H1 (cell line): ENCODE data around the gene ATL3. TPM values are rescaled to one million over a fixed set of nuclear protein-coding genes. Genes with fewer than 3 reads are reported as not detected.

ENCODE experiments used
- CTCF ChIA-PET: fragments of 300-600 bp; sonication (Branson Sonifier 250); formaldehyde crosslinking; loops from one replicate; lab custom pipeline; 2021; ENCODE audit not compliant: partially characterized antibody; lab: Charles Lee
- POLR2A ChIA-PET: fragments of 300-600 bp; sonication (Branson Sonifier 250); formaldehyde crosslinking; loops from one replicate; lab custom pipeline; 2021; ENCODE audit warnings: inconsistent platforms; ENCODE audit not compliant: partially characterized antibody; lab: Charles Lee
- DNase-seq, 2 experiments: peaks; one replicate each; pipeline versions ENCODE4 v3.0.0 to v3.0.0-alpha.2; 2010 to 2022; ENCODE audit warnings: low spot score in 2 of 2, low read depth in 1 of 2, mixed read lengths in 1 of 2
- FAIRE-seq: peaks from 2 replicates; lab custom pipeline; 2011; peaks lifted over from hg19 to GRCh38; lab: Jason Lieb, UNC
- H2AFZ ChIP-seq: 2 replicates; pipeline ENCODE4 v1.8.1; 2012; ENCODE audit warnings: low read length, inconsistent platforms
- H2AK5ac ChIP-seq: 2 replicates; pipeline ENCODE4 v1.6.1; 2013; ENCODE audit warnings: low read depth, low read length
- H2BK120ac ChIP-seq: replicated peaks from 2 replicates; pipeline ENCODE3; 2013; ENCODE audit warnings: low read depth, low read length, inconsistent platforms
- H2BK12ac ChIP-seq: 2 replicates; pipeline ENCODE4 v1.6.1; 2013; ENCODE audit warnings: low read depth, low read length
- H2BK15ac ChIP-seq: 2 replicates; pipeline ENCODE4 v1.6.1; 2013; ENCODE audit warnings: low read length
- H2BK20ac ChIP-seq: 2 replicates; pipeline ENCODE4 v1.6.1; 2013; ENCODE audit warnings: low read length
- H2BK5ac ChIP-seq: 2 replicates; pipeline ENCODE4 v1.6.1; 2013; ENCODE audit warnings: low read depth, low read length
- H3K14ac ChIP-seq: 2 replicates; pipeline ENCODE4 v1.6.1; 2013; ENCODE audit warnings: inconsistent platforms; ENCODE audit not compliant: insufficient read length
- H3K18ac ChIP-seq: 2 replicates; pipeline ENCODE4 v1.6.1; 2013; ENCODE audit warnings: low read length; ENCODE audit errors: extremely low read depth
- H3K23ac ChIP-seq: 2 replicates; pipeline ENCODE4 v1.6.1; 2013; ENCODE audit warnings: inconsistent platforms; ENCODE audit not compliant: insufficient read length
- H3K23me2 ChIP-seq: 2 replicates; pipeline ENCODE4 v1.6.1; 2013; ENCODE audit warnings: low read depth, low read length
- H3K27ac ChIP-seq: 2 replicates; pipeline ENCODE4 v1.6.1; 2011; ENCODE audit warnings: low read depth, low read length, inconsistent platforms
- H3K27me3 ChIP-seq, 4 experiments: replicated peaks in 1 of 4; 1 replicate in 1 of 4; 2 replicates in 3 of 4; pipeline versions ENCODE4 v1.6.1 to v1.8.1; 2011 to 2013; ENCODE audit warnings: low read length in 3 of 4, mild to moderate bottlenecking in 3 of 4, inconsistent platforms in 2 of 4, mixed read lengths in 2 of 4, moderate library complexity in 1 of 4; ENCODE audit not compliant: control insufficient read depth in 3 of 4, insufficient read depth in 3 of 4; ENCODE audit errors: extremely low read depth in 1 of 4
- H3K36me3 ChIP-seq, 4 experiments: 2 replicates each; pipeline versions ENCODE4 v1.6.1 to v1.8.1; 2011 to 2013; ENCODE audit warnings: mild to moderate bottlenecking in 4 of 4, low read length in 3 of 4, moderate library complexity in 2 of 4, control low read depth in 1 of 4, inconsistent platforms in 1 of 4; ENCODE audit not compliant: insufficient read depth in 4 of 4, control insufficient read depth in 2 of 4
- H3K4ac ChIP-seq: replicated peaks from 2 replicates; pipeline ENCODE3; 2013; ENCODE audit warnings: low read length, low read depth, mixed read lengths, inconsistent platforms; ENCODE audit not compliant: insufficient read length
- H3K4me1 ChIP-seq, 4 experiments: replicated peaks in 1 of 4; 1 replicate in 1 of 4; 2 replicates in 3 of 4; pipeline versions ENCODE4 v1.6.1 to v1.8.1; 2011 to 2013; ENCODE audit warnings: low read length in 3 of 4, inconsistent platforms in 2 of 4, mixed read lengths in 1 of 4; ENCODE audit not compliant: insufficient read depth in 4 of 4, control insufficient read depth in 3 of 4
- H3K4me2 ChIP-seq, 2 experiments: 2 replicates each; pipeline versions ENCODE4 v1.6.1 to v1.8.1; 2011 to 2013; ENCODE audit warnings: low read depth in 2 of 2, low read length in 2 of 2, control low read depth in 1 of 2, inconsistent platforms in 1 of 2, mild to moderate bottlenecking in 1 of 2; ENCODE audit not compliant: insufficient read depth in 1 of 2
- H3K4me3 ChIP-seq, 4 experiments: fragments of 200-600, 300-600 bp in 1 of 4; sonication (generic), shearing (Covaris generic), sonication (Bioruptor Twin) in 1 of 4; 2 replicates each; pipeline versions ENCODE4 v1.5.1 to v1.8.1; 2011 to 2016; ENCODE audit warnings: low read length in 4 of 4, low read depth in 3 of 4, control low read depth in 2 of 4, inconsistent platforms in 2 of 4, mild to moderate bottlenecking in 2 of 4, mixed read lengths in 1 of 4, moderate library complexity in 1 of 4; ENCODE audit not compliant: insufficient read depth in 2 of 4; ENCODE audit errors: extremely low read depth in 1 of 4
- H3K56ac ChIP-seq: replicated peaks from 2 replicates; pipeline ENCODE3; 2013; ENCODE audit warnings: low read depth, mild to moderate bottlenecking, mixed read lengths, low read length, inconsistent platforms; ENCODE audit not compliant: insufficient read length
- H3K79me1 ChIP-seq: 2 replicates; pipeline ENCODE4 v1.6.1; 2013; ENCODE audit warnings: low read depth, low read length, control low read depth
- H3K79me2 ChIP-seq, 2 experiments: 2 replicates each; pipeline versions ENCODE4 v1.6.1 to v1.8.1; 2012 to 2013; ENCODE audit warnings: low read length in 2 of 2, mild to moderate bottlenecking in 2 of 2, inconsistent platforms in 1 of 2; ENCODE audit not compliant: insufficient read depth in 2 of 2, control insufficient read depth in 1 of 2
- H3K9ac ChIP-seq, 4 experiments: replicated peaks in 1 of 4; 1 replicate in 1 of 4; 2 replicates in 3 of 4; pipeline versions ENCODE4 v1.6.1 to v1.8.1; 2011 to 2013; ENCODE audit warnings: low read depth in 3 of 4, low read length in 3 of 4, control low read depth in 2 of 4, mild to moderate bottlenecking in 2 of 4, moderate library complexity in 2 of 4, inconsistent platforms in 1 of 4; ENCODE audit errors: extremely low read depth in 1 of 4
- H3K9me3 ChIP-seq, 2 experiments: 2 replicates each; pipeline versions ENCODE4 v1.6.1 to v1.8.1; 2012 to 2013; ENCODE audit warnings: mild to moderate bottlenecking in 2 of 2, moderate library complexity in 2 of 2, control low read depth in 1 of 2, inconsistent platforms in 1 of 2, low read depth in 1 of 2, low read length in 1 of 2, mixed read lengths in 1 of 2; ENCODE audit not compliant: insufficient read depth in 2 of 2
- H4K20me1 ChIP-seq, 2 experiments: replicated peaks in 1 of 2; 2 replicates each; pipeline versions ENCODE3 to v1.8.1; 2011 to 2013; ENCODE audit warnings: inconsistent platforms in 2 of 2, low read length in 2 of 2, mild to moderate bottlenecking in 1 of 2; ENCODE audit not compliant: insufficient read depth in 2 of 2, control insufficient read depth in 1 of 2
- H4K5ac ChIP-seq: 2 replicates; pipeline ENCODE4 v1.6.1; 2013; ENCODE audit warnings: low read length, low read depth, mixed read lengths, inconsistent platforms; ENCODE audit not compliant: insufficient read length
- H4K8ac ChIP-seq: 2 replicates; pipeline ENCODE4 v1.8.0; 2013; ENCODE audit warnings: mild to moderate bottlenecking, moderate library complexity, low read length, inconsistent platforms; ENCODE audit not compliant: insufficient read depth; ENCODE audit errors: extremely low read depth
- H4K91ac ChIP-seq: replicated peaks from 2 replicates; pipeline ENCODE3; 2013; ENCODE audit warnings: low read length, mixed read lengths, inconsistent platforms; ENCODE audit not compliant: insufficient read length
- ATF3 ChIP-seq: IDR thresholded peaks from 2 replicates; pipeline ENCODE4 v1.6.1; 2011; ENCODE audit warnings: low read depth, mild to moderate bottlenecking, low read length; ENCODE audit not compliant: insufficient read depth
- BCL11A ChIP-seq, 2 experiments: IDR thresholded peaks; one replicate each; pipeline ENCODE4 v1.6.1; 2011; ENCODE audit warnings: low read depth in 2 of 2, low read length in 2 of 2, mild to moderate bottlenecking in 2 of 2
- BRCA1 ChIP-seq: IDR thresholded peaks from 2 replicates; pipeline ENCODE4 v1.6.1; 2012; ENCODE audit warnings: low read depth, low read length, improper control_type of control experiment
- CBX5 ChIP-seq: fragments of 300-800, 300-1000 bp; sonication (generic); IDR thresholded peaks from 2 replicates; pipeline ENCODE4 v1.7.1; 2016; ENCODE audit warnings: antibody characterized with exemption, low read length, low read depth
- CREB1 ChIP-seq: IDR thresholded peaks from 2 replicates; pipeline ENCODE4 v1.6.1; 2012; ENCODE audit warnings: inconsistent platforms
- CTBP2 ChIP-seq: IDR thresholded peaks from 2 replicates; pipeline ENCODE4 v1.7.0; 2011; ENCODE audit warnings: borderline replicate concordance, mild to moderate bottlenecking, moderate library complexity, mixed read lengths, low read length; ENCODE audit not compliant: insufficient read depth, insufficient read length
- EP300 ChIP-seq, 2 experiments: IDR thresholded peaks; 1 replicate in 1 of 2; 2 replicates in 1 of 2; pipeline ENCODE4 v1.6.1; 2011 to 2012; ENCODE audit warnings: low read depth in 2 of 2, low read length in 2 of 2, mild to moderate bottlenecking in 2 of 2, borderline replicate concordance in 1 of 2, inconsistent platforms in 1 of 2, moderate library complexity in 1 of 2
- JUND ChIP-seq: IDR thresholded peaks from 2 replicates; pipeline ENCODE4 v1.6.1; 2011; ENCODE audit warnings: mild to moderate bottlenecking, improper control_type of control experiment, low read length
- NRF1 ChIP-seq: IDR thresholded peaks from 2 replicates; pipeline ENCODE4 v1.6.1; 2011; ENCODE audit warnings: mild to moderate bottlenecking, low read depth, low read length, improper control_type of control experiment
- TAF7 ChIP-seq: optimal IDR thresholded peaks from 2 replicates; pipeline ENCODE3; 2011; ENCODE audit warnings: low read depth, mild to moderate bottlenecking, inconsistent platforms, low read length, moderate library complexity, borderline replicate concordance
- TEAD4 ChIP-seq: IDR thresholded peaks from 2 replicates; pipeline ENCODE4 v1.6.1; 2012; ENCODE audit warnings: low read depth, low read length, inconsistent platforms, mixed read lengths
- YY1 ChIP-seq: IDR thresholded peaks from 2 replicates; pipeline ENCODE4 v1.6.1; 2011; ENCODE audit warnings: low read depth, mild to moderate bottlenecking, low read length
- WGBS, 2 experiments: shearing (Covaris generic) in 1 of 2; methylation state at CpG; one replicate each; pipeline versions ENCODE4 v1.1.6 to v1.1.7; 2013 to 2015; ENCODE audit warnings: low lambda C conversion rate in 2 of 2, mixed read lengths in 2 of 2, inconsistent platforms in 1 of 2, low coverage in 1 of 2, missing lambda C conversion rate in 1 of 2; ENCODE audit not compliant: insufficient replicate concordance in 2 of 2, insufficient coverage in 1 of 2, insufficient read length in 1 of 2; ENCODE audit errors: extremely low coverage in 1 of 2, missing lambda C conversion rate in 1 of 2; 5-methylcytosine and 5-hydroxymethylcytosine counted together
- polyA plus RNA-seq, 7 experiments: library from polyadenylated mRNA; depleted of rRNA in 3 of 7; stranded (reverse) in 5 of 7; unstranded in 2 of 7; fragments of >200 nt in 5 of 7; fragments of 200-250 nt in 2 of 7; gene quantifications; 1 replicate in 5 of 7; 2 replicates in 1 of 7; 4 replicates in 1 of 7; pipeline versions ENCODE4 v1.2.1 to v1.2.3, GENCODE V29; 2011 to 2013; ENCODE audit warnings: missing spikeins in 2 of 7, mixed read lengths in 2 of 7
- total RNA-seq: library from RNA; stranded (reverse); fragmentation: NEBNext Ultra II Directional; extraction: Animal tissue kit (Norgen Biotek cat#: 25700); gene quantifications from 2 replicates; pipeline ENCODE4 v1.2.1, GENCODE V29; 2021
- TF ChIP-seq, protein P1 (sequence below): IDR thresholded peaks from 2 replicates; pipeline ENCODE4 v1.6.1; 2012; ENCODE audit warnings: inconsistent platforms

Gene ATL3
- total and polyA plus RNA-seq, 2 of the 8 experiments (the other 6 are each of a cell fraction or from before 2014, with no cell fraction given) = 7.8 to 24.5 TPM

- Histone ChIP-seq H3K79me1 (peaks cover 9% of the 10 kb centered on the region), H2BK12ac (0 out of 2 replicates have a peak overlapping the region, but pooled peaks have one; percentile 70), H2AFZ (no peak overlapping the region), H3K23me2 (no peaks in the 10 kb centered on the region), H3K14ac (no peak overlapping the region), H3K4me1 (peaks cover 0 to 5% (median 1%) of the 10 kb centered on the region in 4 experiments; a peak in 3 of 7 replicates), H4K91ac (no peak overlapping the region), H4K20me1 (peaks cover 2 to 8% of the 10 kb centered on the region in 2 experiments), H3K36me3 (peaks cover 0 to 28% (median 13%) of the 10 kb centered on the region in 4 experiments; a peak in 5 of 8 replicates), H2AK5ac (peak overlapping the region; percentile 25; the same call in 1 of the 2 replicates), H3K56ac (no peak overlapping the region), H2BK120ac (no peak overlapping the region), H3K79me2 (peaks cover 2 to 39% of the 10 kb centered on the region in 2 experiments; a peak in 3 of 4 replicates), H3K4me2 (no peak overlapping the region), H3K23ac (no peak overlapping the region), H3K4ac (no peak overlapping the region), H3K4me3 (no peak overlapping the region), H4K5ac (no peak overlapping the region), H2BK5ac (0 out of 2 replicates have a peak overlapping the region, but pooled peaks have one; percentile 35), H3K27me3 (no peaks in the 10 kb centered on the region), H3K9me3 (peaks cover 0 to 2% of the 10 kb centered on the region in 2 experiments; a peak in 2 of 4 replicates), H3K18ac (no peak overlapping the region), H4K8ac (peak overlapping the region; percentile 0; the same call in 1 of the 2 replicates), H2BK15ac (0 out of 2 replicates have a peak overlapping the region, but pooled peaks have one; percentile 34), H3K9ac (no peak overlapping the region), H2BK20ac (no peak overlapping the region), H3K27ac (no peak overlapping the region)
- no peak for FAIRE-seq
- ChIA-PET CTCF (interaction anchor here (0.9 kb wide), 1 partner anchor 89 kb away, joined by 4 read pairs; no protein-coding TSS in a partner anchor), POLR2A (no interaction called here)
- 93% methylated on average over 4 of the region's 4 CpGs; no CpG with 5 or more reads in 1 of the 2 experiments for WGBS, 2 experiments
- no peak for DNase-seq
- TF ChIP-seq JUND = no peak
- no peak for TF ChIP-seq YY1
- TF ChIP-seq CREB1 = no peak
- TF ChIP-seq, protein P1, sequence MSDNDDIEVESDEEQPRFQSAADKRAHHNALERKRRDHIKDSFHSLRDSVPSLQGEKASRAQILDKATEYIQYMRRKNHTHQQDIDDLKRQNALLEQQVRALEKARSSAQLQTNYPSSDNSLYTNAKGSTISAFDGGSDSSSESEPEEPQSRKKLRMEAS = no peak
- TF ChIP-seq CBX5 = no peak
- no peak for TF ChIP-seq TEAD4
- no peak for TF ChIP-seq BRCA1
- no peak for TF ChIP-seq TAF7
- no peak for TF ChIP-seq BCL11A (IDR thresholded peaks at IDR 0.05; ENCODE audit: low read depth in 2 of 2, low read length in 2 of 2)
- no peak for TF ChIP-seq CTBP2
- no peak for TF ChIP-seq ATF3
- TF ChIP-seq NRF1 = no peak
- TF ChIP-seq EP300 (IDR thresholded peaks at IDR 0.05; ENCODE audit: borderline replicate concordance in 1 of 2, low read depth in 2 of 2, low read length in 2 of 2) = no peak
These were observed 72.6 kb downstream of the ATL3 start for GRCh38 chr11:63598556-63598955.
